NCI-H1436 treated with DMSO at 0.1 percent for 48 hours (cell line): ENCODE results near the gene MGLL.

ENCODE experiments used
- DNase-seq: peaks from one replicate; lab custom pipeline; 2025; lab: John Stamatoyannopoulos, UW

Gene MGLL

GRCh38 chr3:127835993-127836882 lies 13.9 kb upstream of the MGLL start:
- DNase-seq, result no peak

- DNase-seq, result no peak
These were observed 12.5 kb upstream of the MGLL start for GRCh38 chr3:127834771-127835170.

- DNase-seq, result no peak
These were observed 11.1 kb upstream of the MGLL start for GRCh38 chr3:127833281-127834032.

GRCh38 chr3:127831723-127832172 lies 9.4 kb upstream of the MGLL start:
- DNase-seq, result no peak

GRCh38 chr3:127829537-127829936 lies 7.2 kb upstream of the MGLL start:
- no peak for DNase-seq

GRCh38 chr3:127827808-127828207 lies 5.5 kb upstream of the MGLL start:
- DNase-seq, result no peak

- DNase-seq, result no peak
These were observed 3.4 kb upstream of the MGLL start for GRCh38 chr3:127825756-127826155.

- DNase-seq, result no peak
These were observed 2.0 kb upstream of the MGLL start for GRCh38 chr3:127824151-127824825.

- DNase-seq, result no peak
These were observed 1.1 kb upstream of the MGLL start for GRCh38 chr3:127823426-127823857.

- no peak for DNase-seq
These were observed 539 bp upstream of the MGLL start for GRCh38 chr3:127822682-127823425.

- DNase-seq, result no peak
These were observed 921 bp downstream of the MGLL start for GRCh38 chr3:127821394-127821793.

DNA sequence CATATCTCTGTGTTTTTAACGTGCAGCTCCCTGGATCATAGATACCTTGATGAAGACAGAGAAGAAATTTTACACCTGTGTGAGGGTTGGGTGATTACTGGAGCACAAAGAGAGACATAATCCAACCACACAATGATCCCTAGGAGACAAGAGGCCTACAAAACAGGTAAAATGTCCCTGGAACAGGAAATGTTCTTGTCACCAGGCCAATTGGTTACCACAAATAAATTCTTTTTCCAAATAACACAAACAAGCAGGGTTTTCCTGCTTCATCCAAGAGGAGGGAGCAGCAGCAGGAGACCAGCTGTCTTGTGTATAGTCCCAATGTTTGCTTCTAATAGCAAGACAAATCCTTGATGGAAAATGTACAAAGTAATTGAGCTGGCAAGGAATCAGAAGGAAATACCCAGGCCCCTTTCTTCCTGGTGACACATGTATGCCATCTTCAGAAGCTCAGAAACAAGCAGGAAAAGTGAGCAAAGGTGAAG lies 1.4 kb downstream of the MGLL start:
- no peak for DNase-seq

- no peak for DNase-seq
These were observed 2.0 kb downstream of the MGLL start for GRCh38 chr3:127820221-127820825.

DNA sequence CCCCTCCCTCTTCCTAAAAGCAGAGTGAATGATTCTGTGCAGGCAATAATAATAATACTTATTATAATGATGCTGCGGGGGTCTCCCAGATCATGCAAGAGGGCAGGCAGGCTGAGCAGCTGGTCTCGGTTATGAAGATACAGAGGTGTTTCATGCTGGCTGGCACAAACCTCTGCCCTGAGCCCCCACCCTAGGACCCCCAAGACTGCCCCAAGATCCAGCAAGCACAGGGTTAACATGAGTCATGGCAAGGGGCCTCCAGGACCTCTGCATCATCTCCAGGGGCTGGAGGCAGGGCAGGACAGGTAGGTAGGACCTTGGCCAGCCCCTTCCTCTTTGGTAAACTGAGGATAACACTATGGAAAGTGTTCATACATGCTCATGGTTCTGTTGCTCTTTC lies 2.7 kb downstream of the MGLL start:
- no peak for DNase-seq

DNA sequence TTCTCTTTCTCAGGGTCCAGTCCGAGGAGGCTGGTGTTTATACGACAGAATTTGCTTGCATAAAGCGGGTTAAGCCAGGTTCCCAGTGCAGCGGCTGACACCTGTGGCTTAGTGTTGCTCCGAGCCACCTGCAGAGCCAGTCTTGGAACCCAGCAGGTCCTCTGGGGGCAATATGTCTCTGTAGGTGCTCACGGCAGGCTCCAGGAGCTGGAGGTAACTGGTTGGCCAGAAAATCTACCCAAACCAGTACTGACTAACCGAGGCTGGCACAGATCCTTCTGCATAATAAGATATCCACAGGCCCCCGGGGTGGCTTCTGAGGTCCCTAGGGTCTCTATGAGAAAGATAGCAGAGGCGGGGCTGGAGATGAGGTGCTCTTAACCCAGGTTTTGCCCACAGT lies 3.2 kb downstream of the MGLL start:
- DNase-seq, result peak; percentile 46

- no peak for DNase-seq
These were observed 4.9 kb downstream of the MGLL start for GRCh38 chr3:127817406-127817841.

- DNase-seq, result no peak
These were observed 5.4 kb downstream of the MGLL start for GRCh38 chr3:127816783-127817405.

DNA sequence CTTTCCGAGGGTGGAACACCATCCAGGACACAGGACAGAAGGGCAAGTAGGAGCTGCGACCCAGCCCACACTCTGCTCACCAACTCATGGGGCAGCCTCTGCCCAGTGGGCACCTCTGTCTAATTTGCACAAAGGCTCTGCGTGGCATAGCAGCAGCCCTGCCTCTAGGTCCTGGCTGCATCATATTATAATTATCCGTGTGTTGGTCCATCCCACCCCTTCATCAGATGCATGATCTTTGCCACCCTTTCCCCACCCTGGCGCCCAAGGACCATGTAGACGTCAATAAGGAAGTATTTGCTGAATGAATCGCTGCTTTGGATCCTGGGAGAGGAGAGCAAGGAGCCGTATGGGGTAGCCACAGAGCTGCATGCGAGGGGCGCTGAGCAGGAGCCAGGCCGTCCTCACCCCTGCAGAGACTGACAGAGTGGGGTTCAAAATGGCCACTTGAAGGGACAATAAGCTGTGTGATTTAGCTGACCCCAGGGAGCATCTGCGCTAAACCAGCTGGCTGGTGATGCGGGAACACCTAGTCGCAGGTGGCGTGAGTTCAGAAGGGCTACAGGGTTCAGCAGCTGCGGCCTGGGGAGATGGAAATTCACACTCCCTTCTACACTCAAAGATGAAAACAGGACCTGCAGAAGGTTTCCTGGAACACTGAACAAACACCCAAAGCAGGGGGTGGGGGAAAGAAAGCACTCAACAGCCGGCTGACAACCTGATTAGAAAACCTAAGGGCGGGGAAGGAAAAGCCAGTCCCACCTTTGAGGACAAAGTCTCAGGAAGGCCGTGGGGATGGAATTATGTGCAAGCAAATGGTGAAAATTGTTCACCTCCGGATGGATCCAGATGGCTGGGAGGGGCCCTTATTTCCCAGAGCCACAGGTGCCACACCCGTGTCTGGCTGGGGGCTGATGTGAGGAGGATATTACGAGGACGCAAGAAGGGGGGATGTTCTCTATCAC lies 6.4 kb downstream of the MGLL start:
- no peak for DNase-seq

GRCh38 chr3:127815001-127815400 lies 7.3 kb downstream of the MGLL start:
- DNase-seq, result no peak
